DMS114 treated with DMSO at 0.1 percent for 48 hours (cell line): ENCODE results near the gene TSPAN10.

Source experiments
- DNase-seq: peaks from one replicate; lab custom pipeline; 2025; ENCODE audit not compliant: unreplicated experiment; lab: John Stamatoyannopoulos, UW

The TSPAN10 gene

GRCh38 chr17:81660441-81660840 is 23.4 kb downstream of the TSPAN10 start:
- DNase-seq, result no peak

GRCh38 chr17:81662002-81662401 is 25.0 kb downstream of the TSPAN10 start:
- DNase-seq, result no peak

GRCh38 chr17:81664051-81664470 is 27.1 kb downstream of the TSPAN10 start:
- DNase-seq, result no peak

- DNase-seq, result no peak
These were observed 28.5 kb downstream of the TSPAN10 start for GRCh38 chr17:81665205-81666091.

DNA sequence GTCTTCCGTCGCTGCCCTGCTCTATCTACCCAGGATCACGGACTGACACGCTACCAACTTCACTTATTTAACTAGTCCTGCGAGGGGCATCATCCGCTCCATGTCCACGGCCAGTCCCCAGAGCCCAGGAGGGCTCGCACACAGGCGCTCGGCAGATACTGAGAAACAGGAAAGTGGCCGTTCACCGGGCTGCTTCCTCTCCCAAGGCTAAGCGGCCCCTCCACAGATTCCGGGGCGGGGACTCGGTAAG is 29.0 kb downstream of the TSPAN10 start:
- DNase-seq, result no peak

- DNase-seq, result peak; percentile 84
These were observed 29.6 kb downstream of the TSPAN10 start, which contains the start of the genes CCDC137 and OXLD1 for GRCh38 chr17:81666342-81667191. Gene CCDC137, plus strand, starts transcription at chr17:81666737. Its CDS starts 30 bp downstream, at chr17:81666767. Gene OXLD1, minus strand, starts transcription at chr17:81666605. Its CDS starts 28 bp downstream, at chr17:81666577.

GRCh38 chr17:81667754-81668153 is 30.8 kb downstream of the TSPAN10 start:
- no peak for DNase-seq

DNA sequence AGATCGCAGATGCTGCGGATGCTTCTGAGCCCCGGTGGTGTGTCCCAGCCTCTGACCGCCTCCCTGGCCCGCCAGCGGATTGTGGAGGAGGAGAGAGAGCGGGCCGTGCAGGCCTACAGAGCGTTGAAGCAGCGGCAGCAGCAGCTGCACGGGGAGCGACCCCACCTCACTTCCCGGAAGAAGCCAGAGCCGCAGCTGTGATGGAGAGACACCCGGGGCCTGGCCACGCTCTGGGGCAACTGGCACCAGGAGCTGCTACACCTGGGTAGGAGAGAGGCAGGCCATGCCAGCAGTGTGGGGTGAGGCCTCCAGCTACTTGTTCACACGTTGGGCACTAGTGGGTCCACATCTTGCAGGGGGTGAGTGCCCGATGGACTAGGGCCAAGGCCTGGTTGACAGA is 35.5 kb downstream of the TSPAN10 start:
- no peak for DNase-seq

DNA sequence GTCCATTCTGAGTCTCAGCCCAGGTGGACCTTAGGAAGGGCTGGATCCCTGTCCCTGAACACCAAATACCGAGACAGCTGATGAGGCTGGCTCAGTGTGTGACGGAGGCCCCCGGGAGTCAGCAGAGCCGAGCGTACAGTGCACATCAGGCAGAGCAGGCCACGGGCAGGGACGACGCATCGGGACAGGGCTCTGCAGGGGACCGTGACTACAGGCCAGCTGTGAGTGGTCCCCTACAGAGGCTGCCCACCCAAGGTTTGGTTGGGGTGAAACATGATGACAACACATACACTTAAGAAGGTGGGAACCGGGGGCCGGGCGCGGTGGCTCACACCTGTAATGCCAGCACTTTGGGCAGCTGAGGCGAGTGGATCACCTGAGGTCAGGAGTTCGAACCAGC is 36.0 kb downstream of the TSPAN10 start:
- no peak for DNase-seq

GRCh38 chr17:81673561-81674258 is 36.7 kb downstream of the TSPAN10 start:
- no peak for DNase-seq

GRCh38 chr17:81675515-81676221 is 38.7 kb downstream of the TSPAN10 start:
- peak; percentile 11 for DNase-seq

- DNase-seq, result no peak
These were observed 39.9 kb downstream of the TSPAN10 start for GRCh38 chr17:81676906-81677305.

- DNase-seq, result no peak
These were observed 43.2 kb downstream of the TSPAN10 start for GRCh38 chr17:81680150-81680549.

- no peak for DNase-seq
These were observed 44.7 kb downstream of the TSPAN10 start for GRCh38 chr17:81681672-81682071.

- no peak for DNase-seq
These were observed 45.7 kb downstream of the TSPAN10 start for GRCh38 chr17:81682565-81683207.

DNA sequence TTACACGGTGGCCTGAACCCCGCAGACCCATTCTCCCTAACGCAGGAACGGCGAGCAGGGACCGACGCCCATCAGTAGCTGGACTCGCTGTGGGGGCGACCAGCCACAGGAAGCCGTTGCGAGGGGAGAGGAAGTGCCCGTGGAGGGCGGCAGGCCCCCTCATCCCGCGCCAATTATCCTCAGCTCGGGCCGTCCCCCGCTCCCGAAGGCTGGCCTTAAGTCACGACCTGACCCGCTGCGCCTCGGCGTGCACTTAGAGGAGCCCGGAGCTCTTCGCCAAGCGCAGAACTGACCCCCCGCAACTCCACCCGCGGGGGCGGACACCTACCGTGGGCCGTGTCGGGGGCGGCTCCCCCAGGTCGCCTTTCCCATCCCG is 46.2 kb downstream of the TSPAN10 start:
- no peak for DNase-seq

GRCh38 chr17:81683584-81684441 is 46.8 kb downstream of the TSPAN10 start, which contains the start of the genes ARL16 and HGS:
Gene ARL16, minus strand, starts transcription at chr17:81683797. Its CDS starts 44 bp downstream, at chr17:81683753.
Gene HGS, plus strand, starts transcription at chr17:81684011. Its CDS starts 56 bp downstream, at chr17:81684067.
- peak; percentile 97 for DNase-seq

DNA sequence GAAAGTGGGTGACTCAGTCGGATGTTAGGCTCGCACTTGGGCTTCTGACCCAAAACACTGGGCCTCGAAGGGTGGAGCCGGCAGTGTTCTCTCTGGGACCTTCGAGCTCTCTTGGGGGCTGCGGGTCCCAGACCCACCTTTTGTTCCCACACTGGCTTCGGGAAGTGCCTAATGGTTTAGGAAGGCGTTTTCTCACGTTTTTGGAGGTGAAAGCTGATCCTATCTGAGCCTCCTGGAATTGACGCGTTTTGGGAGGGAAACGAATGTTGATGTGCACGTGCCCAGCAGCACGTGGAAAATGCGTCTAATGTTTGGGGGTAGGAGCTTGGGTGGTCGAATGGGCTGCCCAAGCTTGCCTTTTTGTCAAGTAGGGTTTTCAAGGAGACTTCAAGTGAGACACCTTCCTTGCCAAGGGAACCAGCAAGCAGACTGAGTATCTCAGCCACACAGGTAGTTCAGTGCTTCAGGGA is 47.5 kb downstream of the TSPAN10 start:
- no peak for DNase-seq

DNA sequence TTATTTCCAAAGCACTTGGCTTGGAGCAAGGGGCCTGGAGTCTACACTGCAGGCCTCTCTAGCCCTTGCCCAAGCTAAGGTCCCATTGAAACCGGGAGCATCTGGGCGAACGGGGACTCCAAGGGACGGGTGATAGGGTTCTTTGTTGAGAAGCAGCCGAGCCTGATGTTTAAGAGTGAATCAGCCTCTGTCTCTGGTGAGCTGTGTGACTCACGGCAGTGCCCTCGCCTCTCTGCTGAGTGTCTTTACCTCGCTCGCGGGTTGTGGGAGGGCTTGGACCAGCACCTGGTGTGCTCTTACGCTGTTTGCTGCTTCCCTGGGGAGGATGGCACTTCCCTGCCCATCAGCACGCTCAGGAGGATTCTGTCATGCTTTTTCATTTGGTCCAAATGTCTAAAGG is 48.1 kb downstream of the TSPAN10 start:
- no peak for DNase-seq
